Measurements from ENCODE around the gene PRKAB1.
"Not testable (repeated sequence)": the region's sequence is repeated elsewhere in the genome, so short reads cannot be mapped to it uniquely, and the experiment has no call there.

Gene PRKAB1

DNA sequence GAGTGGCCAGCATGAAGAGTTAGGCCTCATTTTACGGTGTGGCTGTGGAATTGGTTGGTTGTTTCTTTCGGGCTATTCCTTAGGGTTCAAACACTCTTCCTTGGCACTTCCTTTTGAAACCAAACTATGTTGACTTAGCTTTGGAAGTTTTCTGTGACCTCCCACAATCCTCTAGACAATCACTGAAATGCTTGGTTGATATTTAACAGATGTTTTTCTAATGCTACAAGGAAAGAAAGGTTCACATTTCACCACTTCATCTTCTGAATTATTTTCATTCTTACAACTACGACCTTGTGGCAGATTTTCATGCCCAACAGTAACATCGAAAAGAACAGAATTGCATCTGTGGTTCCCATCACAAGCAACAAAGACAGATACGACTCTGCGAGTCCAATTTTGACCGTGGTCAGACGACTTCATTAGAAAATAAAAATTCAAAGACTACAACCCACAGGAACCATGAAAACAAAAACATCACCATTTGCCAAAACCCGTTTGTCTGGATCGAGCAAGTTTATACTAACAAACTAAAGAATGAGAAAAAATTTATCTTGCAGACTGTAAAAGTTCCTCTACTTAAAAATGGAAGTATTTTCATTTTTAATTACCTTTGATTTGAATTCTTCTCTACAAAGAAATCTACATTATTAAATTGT, 16.9 kb downstream of the PRKAB1 start:
- no peak for DNase-seq (ENCODE audit: low spot score)

DNA sequence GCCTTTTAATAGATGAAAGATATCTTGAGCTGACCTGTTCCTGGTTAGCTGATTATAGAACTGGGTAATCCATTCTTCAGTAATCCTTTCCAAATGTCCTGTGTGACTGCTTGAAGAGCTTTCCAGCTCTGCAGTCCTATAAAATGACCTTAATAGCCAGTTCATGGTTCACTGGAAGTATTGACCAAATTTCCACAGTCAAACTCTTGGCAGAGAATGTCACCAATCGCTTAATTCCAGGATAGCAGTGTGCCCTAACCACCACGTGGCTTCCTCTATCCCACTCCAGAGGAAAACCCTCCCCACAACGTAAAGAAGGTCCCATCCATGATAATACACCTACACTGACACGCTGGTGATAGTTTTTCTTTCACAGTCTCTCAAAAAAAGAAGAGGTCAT, 17.4 kb downstream of the PRKAB1 start:
- no peak for DNase-seq (ENCODE audit: low spot score)

GRCh38 chr12:119686355-119686754, 18.4 kb downstream of the PRKAB1 start:
- DNase-seq (ENCODE audit: low spot score), result no peak

DNA sequence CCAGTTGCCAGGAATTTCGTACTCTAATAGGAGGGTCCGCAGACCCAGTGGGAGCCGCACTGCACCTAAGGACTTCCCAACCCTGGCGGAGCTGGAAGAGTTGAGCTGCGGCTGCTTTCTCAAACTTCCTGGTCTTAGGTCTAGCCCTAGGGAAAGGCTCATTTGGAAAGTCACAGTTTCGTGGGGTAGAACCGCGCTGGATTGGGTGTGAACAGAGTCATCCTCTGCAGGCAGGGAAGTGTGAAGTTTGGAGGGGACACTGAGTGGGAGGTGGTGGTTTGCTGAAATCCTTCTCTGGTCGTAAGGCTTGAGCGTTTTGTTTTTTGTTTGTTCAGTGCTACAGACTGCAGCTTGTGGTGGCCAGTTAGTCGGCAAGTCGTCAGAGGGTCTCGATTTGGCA, 18.8 kb downstream of the PRKAB1 start:
- DNase-seq (ENCODE audit: low spot score), result no peak

- no peak for DNase-seq (ENCODE audit: low spot score)
Measured at GRCh38 chr12:119687406-119687805, 19.5 kb downstream of the PRKAB1 start.

GRCh38 chr12:119687879-119688278, 19.9 kb downstream of the PRKAB1 start:
- no peak for DNase-seq (ENCODE audit: low spot score)

GRCh38 chr12:119689935-119690500, 22.1 kb downstream of the PRKAB1 start:
- no peak for DNase-seq (ENCODE audit: low spot score)

GRCh38 chr12:119691202-119691810, 23.4 kb downstream of the PRKAB1 start:
- no peak for DNase-seq (ENCODE audit: low spot score)

- peak; percentile 59 for DNase-seq (ENCODE audit: low spot score)
Measured at GRCh38 chr12:119692410-119692809, 24.5 kb downstream of the PRKAB1 start.

DNA sequence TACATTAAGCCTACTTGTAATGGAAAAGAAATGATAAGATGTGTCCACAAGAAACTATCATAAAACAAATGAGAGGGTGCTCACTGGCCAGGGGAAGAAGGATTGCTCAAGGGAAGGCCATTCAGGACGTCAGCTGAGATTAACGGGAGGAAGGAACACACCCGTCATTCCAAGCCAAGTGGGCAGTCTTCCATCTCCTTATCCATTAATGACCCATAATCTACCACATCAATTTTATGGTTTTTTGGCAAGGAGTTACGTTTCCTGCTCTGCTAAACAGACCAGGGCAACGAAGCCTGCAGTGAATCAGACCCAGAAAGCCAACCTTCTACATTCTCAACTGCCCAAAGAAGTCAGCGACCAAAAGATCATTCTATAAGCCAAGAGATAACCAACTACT, 25.1 kb downstream of the PRKAB1 start:
- peak; percentile 48 for DNase-seq (ENCODE audit: low spot score)

GRCh38 chr12:119693511-119693910, 25.6 kb downstream of the PRKAB1 start:
- DNase-seq (ENCODE audit: low spot score), result no peak

GRCh38 chr12:119694111-119694510, 26.2 kb downstream of the PRKAB1 start:
- DNase-seq (ENCODE audit: low spot score), result no peak

DNA sequence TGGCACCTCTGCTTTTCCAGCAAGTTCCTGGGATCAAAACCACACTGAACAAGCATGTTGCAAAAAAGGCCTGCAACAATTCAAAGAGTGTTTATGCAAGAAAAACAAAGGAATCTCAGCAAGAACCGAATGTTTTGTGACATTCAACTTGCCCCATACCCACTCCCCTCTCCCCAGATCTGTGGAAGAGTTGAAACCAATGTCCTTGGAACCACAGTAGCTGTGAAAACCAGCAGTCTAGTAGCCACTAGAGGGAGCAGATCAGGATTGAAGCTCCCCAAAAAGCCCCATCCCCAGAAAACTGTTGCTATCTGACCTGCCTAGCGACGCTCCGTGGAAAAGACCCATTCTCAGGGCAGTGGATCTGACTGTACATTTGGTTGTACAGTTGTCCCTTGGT, 27.1 kb downstream of the PRKAB1 start:
- no peak for DNase-seq (ENCODE audit: low spot score)

DNA sequence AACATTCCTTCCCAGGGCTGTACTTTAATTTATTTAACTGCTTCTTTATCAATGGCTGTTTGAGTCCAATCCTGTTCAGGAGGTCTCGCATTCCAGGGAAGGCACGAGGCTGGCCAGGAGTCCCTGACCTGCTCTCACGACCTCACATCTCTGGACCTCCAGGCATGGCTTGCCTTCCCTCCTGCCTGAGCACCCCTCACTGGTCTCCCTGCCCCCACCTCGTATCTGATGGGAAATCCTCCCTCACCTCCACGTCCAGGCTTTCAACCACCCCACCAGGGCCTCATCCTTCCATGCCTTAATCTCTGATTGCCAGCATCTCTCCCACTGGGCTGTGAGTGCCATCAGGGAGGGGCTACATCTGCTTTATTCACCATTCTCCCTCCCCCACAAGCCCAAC, 29.0 kb downstream of the PRKAB1 start:
- no peak for DNase-seq (ENCODE audit: low spot score)

- DNase-seq (ENCODE audit: low spot score), result no peak
Measured at GRCh38 chr12:119699199-119699760, 31.3 kb downstream of the PRKAB1 start.

GRCh38 chr12:119700078-119700477, 32.1 kb downstream of the PRKAB1 start:
- no peak for DNase-seq (ENCODE audit: low spot score)

- peak; percentile 68 for DNase-seq (ENCODE audit: low spot score)
Measured at GRCh38 chr12:119704065-119704747, 36.3 kb downstream of the PRKAB1 start.

- DNase-seq (ENCODE audit: low spot score), result no peak
Measured at GRCh38 chr12:119705182-119705581, 37.2 kb downstream of the PRKAB1 start.

GRCh38 chr12:119706427-119706826, 38.5 kb downstream of the PRKAB1 start:
- DNase-seq (ENCODE audit: low spot score), result not testable (repeated sequence)

DNA sequence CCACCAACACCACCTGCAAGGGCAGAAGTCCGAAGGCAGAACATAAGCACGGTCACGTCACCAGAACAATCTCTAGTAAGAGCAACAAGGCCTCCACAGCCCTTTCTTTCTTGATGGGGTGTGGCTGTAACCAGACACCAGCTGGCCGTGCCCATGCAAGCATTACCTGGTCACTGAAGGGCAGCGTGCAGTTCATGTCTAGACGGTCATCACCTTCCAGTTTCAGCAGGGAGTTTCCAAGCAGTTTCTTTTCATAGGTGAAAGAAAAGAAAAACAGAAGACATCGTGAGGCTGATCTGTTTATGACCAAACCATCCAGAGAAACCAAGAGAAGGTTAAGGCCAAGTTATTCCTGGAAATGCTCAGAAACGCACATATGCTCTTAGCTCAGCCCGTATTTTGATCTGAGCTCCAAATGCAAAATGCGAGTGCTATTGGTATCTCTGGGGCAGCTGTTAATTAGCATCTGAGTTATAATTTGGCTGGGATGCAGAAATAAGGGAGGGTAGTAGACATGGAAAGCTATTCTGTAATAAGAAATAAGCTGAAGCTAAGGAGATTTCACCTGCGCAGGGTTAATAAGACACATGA, 42.5 kb downstream of the PRKAB1 start:
- no peak for DNase-seq (ENCODE audit: low spot score)

DNA sequence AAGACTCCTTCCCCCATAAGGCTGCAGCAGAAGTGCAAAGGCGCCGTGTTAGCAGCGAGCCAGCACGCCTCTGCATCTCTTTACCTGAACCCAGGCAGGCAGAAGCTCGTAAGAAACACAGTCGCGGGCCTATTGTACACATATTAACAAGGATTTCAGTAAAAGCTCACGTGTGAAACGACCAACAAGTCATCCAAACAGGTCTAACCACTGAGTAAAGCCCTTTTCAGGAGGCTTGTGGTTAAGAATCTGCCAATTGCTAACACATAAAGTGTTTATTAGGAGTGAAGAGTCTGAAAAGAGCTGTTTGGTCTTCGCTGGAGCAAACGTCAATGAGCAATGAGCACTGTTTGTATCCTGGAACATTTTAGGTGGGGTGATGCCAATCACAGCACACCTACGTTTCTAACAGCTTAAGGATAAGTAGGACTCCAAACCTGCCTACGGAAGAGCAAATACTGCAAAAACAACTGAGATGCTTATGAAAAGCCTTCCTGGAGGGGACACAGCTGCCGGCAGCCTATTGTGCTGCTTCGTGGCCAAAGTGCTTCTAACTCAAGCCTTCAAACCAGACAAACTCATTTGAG, 43.1 kb downstream of the PRKAB1 start:
- no peak for DNase-seq (ENCODE audit: low spot score)

- no peak for DNase-seq (ENCODE audit: low spot score)
Measured at GRCh38 chr12:119711693-119712092, 43.8 kb downstream of the PRKAB1 start.
